Mucosa of rectum (tissue), 2 donors: ENCODE results near the gene AGPAT4.
"Not testable (repeated sequence)": the region's sequence is repeated elsewhere in the genome, so short reads cannot be mapped to it uniquely, and the experiment has no call there.

Experiments used
- H3K27ac ChIP-seq, 2 donors: one replicate each; pipeline ENCODE4 v1.7.0; 2013; ENCODE audit warnings: inconsistent platforms in 2 of 2, low read depth in 2 of 2, low read length in 2 of 2
- H3K27me3 ChIP-seq, 2 donors: one replicate each; pipeline ENCODE4 v1.7.0; 2013; ENCODE audit warnings: low read length in 2 of 2; ENCODE audit not compliant: control insufficient read depth in 2 of 2, insufficient read depth in 2 of 2
- H3K36me3 ChIP-seq, 2 donors: one replicate each; pipeline ENCODE4 v1.7.0; 2013; ENCODE audit warnings: low read length in 2 of 2; ENCODE audit not compliant: control insufficient read depth in 2 of 2, insufficient read depth in 2 of 2
- H3K4me1 ChIP-seq, 2 donors: one replicate each; pipeline ENCODE4 v1.7.0; 2013; ENCODE audit warnings: low read length in 2 of 2, mild to moderate bottlenecking in 1 of 2; ENCODE audit not compliant: control insufficient read depth in 2 of 2, insufficient read depth in 2 of 2
- H3K4me3 ChIP-seq, 2 donors: one replicate each; pipeline ENCODE4 v1.7.0; 2013; ENCODE audit warnings: low read length in 2 of 2
- H3K9ac ChIP-seq, 2 donors: one replicate each; pipeline ENCODE4 v1.7.0; 2013; ENCODE audit warnings: low read length in 2 of 2, low read depth in 1 of 2, mild to moderate bottlenecking in 1 of 2
- H3K9me3 ChIP-seq, 2 donors: one replicate each; pipeline ENCODE4 v1.7.0; 2013; ENCODE audit warnings: low read length in 2 of 2; ENCODE audit not compliant: control insufficient read depth in 2 of 2
- donor health status: healthy.
- donor health status: Normal muscosa, but diverticular disease.

Gene AGPAT4

DNA sequence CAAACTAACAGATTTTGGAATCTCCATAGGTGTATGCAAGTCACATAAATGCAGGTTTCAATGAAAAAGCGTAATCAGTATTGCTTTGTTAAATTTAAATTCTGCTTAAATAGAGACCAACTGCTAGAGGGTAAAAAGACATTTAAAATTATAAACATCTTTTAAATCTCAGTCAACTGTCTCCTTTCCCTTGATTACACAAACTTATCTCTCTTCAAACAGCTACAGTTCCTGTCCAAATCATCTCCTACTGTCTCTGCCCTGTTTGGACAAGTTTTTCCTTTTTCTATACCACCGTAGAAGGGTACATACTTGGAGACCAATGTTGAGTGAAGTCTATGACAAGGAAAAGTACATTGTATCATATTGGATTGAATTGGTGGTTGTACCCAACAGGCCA lies 43.5 kb downstream of the AGPAT4 start:
- H3K9me3 ChIP-seq = no peaks in the 10 kb centered on the region
- no peak overlapping the region for H3K9ac ChIP-seq
- H3K4me3 ChIP-seq = no peak overlapping the region
- H3K4me1 ChIP-seq = peaks cover 2 to 5% of the 10 kb centered on the region in 2 donors
- H3K27me3 ChIP-seq = no peaks in the 10 kb centered on the region
- no peaks in the 10 kb centered on the region for H3K36me3 ChIP-seq
- no peak overlapping the region for H3K27ac ChIP-seq

DNA sequence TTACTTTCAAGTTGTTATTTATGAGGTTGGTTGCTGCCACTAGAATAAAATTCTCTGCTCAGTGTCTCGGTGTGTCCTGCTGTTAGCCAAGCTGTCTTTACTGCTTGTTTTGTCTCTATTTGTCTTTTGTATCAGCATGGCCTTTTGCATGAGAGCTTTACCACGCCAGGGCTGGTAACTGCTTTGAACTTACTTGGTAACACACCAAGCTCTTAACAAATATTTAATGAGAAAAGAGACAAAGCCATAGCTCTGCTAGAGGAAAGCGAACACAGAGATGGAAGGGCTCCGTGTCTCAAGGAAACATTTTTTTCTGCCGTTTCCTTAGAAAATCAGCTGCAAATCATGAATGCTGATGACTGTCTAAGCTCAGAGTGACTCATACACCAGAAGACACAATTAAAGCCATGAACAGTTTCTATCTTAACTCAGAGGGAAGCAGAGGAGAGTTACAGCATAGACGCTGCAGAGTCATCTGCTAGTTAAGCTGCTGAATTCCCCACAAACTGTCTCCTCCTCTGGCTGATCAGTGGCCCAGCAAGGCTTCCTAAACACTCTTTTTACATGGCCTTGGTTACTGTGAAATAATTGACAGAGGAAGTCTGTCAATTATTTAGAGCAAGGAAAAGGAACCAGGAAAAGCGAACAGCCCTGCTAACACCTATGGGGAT lies 44.8 kb downstream of the AGPAT4 start:
- no peak overlapping the region for H3K9ac ChIP-seq
- H3K27ac ChIP-seq = peak overlapping the region in 1 of 2 donors; percentile 39
- peaks cover 2 to 5% of the 10 kb centered on the region in 2 donors for H3K4me1 ChIP-seq
- no peaks in the 10 kb centered on the region for H3K36me3 ChIP-seq
- H3K9me3 ChIP-seq = no peaks in the 10 kb centered on the region
- H3K4me3 ChIP-seq = no peak overlapping the region
- no peaks in the 10 kb centered on the region for H3K27me3 ChIP-seq

DNA sequence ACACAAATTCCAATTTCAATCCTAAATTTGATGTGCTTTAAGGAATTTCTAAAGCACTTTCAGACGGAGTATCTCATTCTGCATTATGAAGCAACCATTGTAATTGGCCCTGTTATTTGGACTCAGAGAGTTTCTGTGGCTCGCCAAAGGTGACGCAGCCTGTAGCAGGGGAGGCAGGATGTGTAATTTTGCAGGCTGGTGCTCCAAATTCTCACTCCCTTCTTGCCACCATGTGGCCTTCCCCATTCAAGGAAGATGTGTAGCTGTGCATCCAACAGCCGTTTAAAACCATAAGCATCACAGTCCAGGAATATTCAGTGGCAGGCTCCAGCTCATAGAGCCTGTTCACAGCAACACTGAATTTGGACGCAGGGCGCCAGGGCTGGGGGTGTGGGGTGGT lies 45.8 kb downstream of the AGPAT4 start:
- Histone ChIP-seq H3K36me3 (no peaks in the 10 kb centered on the region), H3K9me3 (no peaks in the 10 kb centered on the region), H3K4me3 (no peak overlapping the region), H3K27ac (no peak overlapping the region), H3K4me1 (peaks cover 2 to 5% of the 10 kb centered on the region in 2 donors), H3K9ac (no peak overlapping the region), H3K27me3 (no peaks in the 10 kb centered on the region)

DNA sequence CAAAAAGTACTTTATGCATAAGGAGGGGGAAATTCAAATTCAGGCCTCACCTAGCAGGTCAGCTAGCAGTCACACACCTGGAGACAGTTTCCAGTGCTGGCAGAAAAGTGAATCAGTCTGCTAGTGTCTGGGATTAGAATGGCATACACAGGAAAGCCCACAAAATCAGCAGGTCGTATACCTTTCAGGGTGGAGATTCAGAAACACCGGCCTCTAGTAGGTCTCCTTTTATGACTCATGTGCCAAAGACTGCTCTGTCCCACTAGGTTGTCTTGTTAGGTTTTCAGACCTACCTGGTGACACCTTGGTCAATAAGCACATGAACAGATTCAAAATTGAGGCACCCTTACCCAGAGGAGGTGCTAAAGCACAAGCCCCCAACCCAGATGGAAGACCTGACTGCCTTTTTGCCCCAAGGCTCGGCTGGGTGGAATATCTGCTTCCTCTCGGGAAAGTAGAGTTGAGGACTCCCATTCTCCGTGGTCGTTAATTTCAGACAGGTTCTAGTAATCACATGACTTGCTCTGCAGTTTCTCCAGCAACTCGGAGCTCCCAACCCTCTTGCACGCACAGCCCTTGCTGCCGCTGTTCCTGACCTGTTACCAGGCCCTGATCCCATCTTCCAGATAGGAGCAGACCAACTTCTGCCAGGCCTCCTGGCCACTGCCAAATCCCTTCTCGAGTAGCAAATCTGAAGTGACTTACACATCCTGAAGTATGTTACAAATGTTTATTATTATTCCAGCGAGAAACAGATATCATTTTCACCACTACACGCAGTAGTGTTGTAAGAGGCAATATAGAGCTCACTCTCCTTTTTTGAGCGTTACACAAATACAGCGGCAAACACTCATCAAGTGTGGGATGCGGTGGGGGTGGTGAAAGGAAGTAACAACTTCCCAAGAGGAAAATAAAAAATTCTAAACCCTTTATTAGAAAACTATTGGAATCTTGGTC lies 46.6 kb downstream of the AGPAT4 start:
- Histone ChIP-seq H3K27ac (no peak overlapping the region), H3K4me1 (peaks cover 2 to 5% of the 10 kb centered on the region in 2 donors), H3K27me3 (no peaks in the 10 kb centered on the region), H3K9me3 (no peaks in the 10 kb centered on the region), H3K9ac (no peak overlapping the region), H3K36me3 (no peaks in the 10 kb centered on the region), H3K4me3 (no peak overlapping the region)

DNA sequence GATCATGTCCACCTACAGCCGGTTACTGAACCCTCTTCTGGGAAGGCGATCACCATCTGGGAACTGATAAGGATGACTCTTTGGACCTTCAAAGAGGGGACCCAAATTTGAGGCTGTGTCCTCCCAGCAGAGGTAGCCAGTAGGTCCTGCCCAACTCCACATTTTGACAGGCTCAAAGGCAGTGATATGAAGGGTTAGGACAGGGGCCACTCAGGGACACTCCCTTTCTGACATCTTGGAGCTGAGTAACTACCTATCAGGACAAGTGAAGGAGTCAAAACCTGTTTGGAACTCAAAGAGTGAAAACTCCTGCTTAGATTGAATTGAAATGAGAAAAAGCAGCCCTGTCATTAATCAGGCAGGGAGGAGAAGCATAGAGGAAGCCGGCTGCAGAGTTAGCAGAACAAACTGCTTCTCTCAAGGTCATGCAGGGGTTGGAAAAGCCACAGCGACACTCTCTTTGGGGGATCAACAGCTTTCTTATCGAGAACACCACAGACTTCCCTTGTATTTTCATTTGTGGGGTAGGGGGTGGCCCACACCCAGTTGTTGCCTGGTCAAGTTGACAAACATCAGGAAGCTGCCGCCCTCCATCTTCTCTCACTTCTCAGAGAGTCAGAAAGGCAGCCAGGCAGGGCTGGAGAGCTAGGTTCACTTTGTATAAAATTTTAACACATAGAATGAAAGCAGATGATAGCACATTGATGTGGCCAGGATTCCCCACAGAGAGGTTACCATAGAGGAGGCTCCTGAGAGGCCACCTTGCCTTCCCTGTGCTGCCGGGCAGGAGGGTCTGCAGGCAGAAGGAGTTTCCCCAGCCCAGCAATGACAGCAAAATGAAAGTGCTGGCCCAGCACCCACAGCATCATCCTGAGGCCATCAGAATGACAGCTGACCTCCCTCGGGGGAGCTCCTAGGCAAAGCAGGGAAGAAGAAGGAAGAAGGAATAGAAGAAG lies 47.6 kb downstream of the AGPAT4 start:
- Histone ChIP-seq H3K9me3 (no peaks in the 10 kb centered on the region), H3K36me3 (no peaks in the 10 kb centered on the region), H3K4me1 (peaks cover 2 to 5% of the 10 kb centered on the region in 2 donors), H3K27ac (no peak overlapping the region), H3K9ac (no peak overlapping the region), H3K4me3 (no peak overlapping the region), H3K27me3 (no peaks in the 10 kb centered on the region)

DNA sequence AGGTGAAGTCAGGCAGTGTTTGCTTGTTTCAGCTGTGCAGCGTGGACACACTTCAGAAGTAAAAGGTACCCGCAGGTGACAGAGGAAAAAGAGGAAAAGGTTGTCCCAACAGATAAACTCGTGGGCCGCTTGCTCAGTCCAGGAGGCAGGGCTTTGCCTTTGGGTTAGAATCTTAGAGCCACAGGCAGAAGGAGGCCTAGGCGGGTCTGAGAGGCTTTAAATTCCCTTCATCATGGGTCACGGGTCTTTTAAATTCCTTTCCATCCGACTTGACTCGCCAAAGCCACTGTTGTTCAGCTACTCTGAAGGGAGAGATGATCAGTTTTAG lies 48.2 kb downstream of the AGPAT4 start:
- Histone ChIP-seq H3K9ac (no peak overlapping the region), H3K27me3 (no peaks in the 10 kb centered on the region), H3K9me3 (no peaks in the 10 kb centered on the region), H3K4me1 (peaks cover 2 to 5% of the 10 kb centered on the region in 2 donors), H3K4me3 (no peak overlapping the region), H3K27ac (no peak overlapping the region), H3K36me3 (no peaks in the 10 kb centered on the region)

DNA sequence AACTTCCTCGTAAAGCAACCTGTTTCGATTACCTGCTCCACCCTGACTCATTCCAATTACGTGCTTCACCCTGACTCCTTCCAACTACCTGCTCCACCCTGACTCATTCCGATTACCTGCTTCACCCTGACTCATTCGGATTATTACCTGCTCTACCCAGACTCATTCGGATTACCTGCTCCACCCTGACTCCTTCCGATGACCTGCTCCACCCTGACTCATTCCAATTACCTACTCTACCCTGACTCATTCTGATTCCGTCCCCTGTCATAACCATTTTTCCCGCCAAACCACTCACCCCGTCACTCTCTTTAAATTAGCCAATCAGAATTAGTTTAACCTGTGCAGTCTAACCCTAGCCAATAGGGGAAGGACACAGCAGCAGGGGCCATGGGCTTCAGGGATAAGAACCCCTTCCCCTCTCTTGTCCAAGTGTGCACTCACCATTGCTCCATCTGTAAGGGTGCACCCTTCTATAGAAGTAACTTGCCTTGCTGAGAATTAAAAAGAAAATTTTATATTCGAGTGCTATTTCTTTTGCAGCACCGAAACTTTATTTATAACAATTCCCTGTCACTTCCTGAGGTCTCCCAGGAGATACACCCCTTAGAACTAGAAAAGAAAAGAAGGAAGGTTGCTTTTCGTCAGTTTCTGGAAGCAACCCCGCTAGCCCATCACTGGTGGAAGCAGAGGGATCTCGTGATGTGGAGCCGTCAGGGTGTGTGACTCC lies 48.7 kb downstream of the AGPAT4 start:
- H3K4me3 ChIP-seq, H3K27ac ChIP-seq, H3K36me3 ChIP-seq, H3K9me3 ChIP-seq, H3K27me3 ChIP-seq, H3K9ac ChIP-seq, H3K4me1 ChIP-seq: not testable (repeated sequence)

DNA sequence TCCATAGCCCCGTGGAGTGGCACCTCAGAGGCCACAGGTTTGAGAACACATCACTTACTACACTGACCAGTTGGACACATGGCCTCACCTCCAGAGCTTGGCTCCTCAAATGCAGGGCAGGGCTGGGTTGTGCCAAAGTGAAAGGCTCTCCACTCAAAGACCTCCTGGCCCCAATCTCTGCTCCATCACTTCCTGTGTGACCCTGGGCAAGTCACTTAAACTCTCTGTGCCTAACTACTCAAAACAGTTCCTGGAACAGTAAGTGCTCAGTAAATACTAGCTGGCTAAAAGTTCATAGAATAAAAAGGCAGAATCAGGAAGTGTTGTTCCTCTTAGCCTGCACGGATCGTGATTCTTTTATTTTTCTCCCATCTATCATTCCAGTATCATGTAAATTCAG lies 50.2 kb downstream of the AGPAT4 start:
- no peaks in the 10 kb centered on the region for H3K36me3 ChIP-seq
- peaks cover 2 to 5% of the 10 kb centered on the region in 2 donors for H3K4me1 ChIP-seq
- no peak overlapping the region for H3K4me3 ChIP-seq
- no peak overlapping the region for H3K9ac ChIP-seq
- no peaks in the 10 kb centered on the region for H3K27me3 ChIP-seq
- H3K9me3 ChIP-seq = no peaks in the 10 kb centered on the region
- H3K27ac ChIP-seq = no peak overlapping the region

DNA sequence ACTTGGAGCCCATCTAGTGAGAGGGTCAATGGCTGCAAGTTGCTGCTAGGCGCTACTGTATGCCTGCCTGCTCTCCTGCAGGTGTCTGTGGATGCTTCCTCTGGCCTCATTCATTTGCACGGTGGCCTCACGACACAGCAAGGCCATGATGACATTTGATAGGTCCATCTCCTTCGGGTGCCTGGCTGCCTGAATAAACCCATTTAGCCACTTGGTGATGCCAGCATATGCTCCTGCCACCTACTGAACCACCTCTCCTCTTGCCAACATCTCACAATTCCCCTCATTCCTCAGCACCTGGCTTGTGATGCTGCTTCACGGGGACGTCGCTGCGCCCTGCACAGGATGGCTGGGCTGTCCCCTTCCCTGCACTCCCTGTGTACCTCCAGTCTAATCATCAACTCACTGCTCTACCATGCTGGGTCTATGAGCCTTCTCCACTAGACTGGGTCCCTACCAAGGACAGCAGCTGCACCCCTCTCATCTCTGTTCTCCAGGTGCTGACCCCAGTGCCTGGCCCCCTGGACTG lies 51.1 kb downstream of the AGPAT4 start:
- no peaks in the 10 kb centered on the region for H3K27me3 ChIP-seq
- no peak overlapping the region for H3K4me3 ChIP-seq
- no peaks in the 10 kb centered on the region for H3K9me3 ChIP-seq
- H3K9ac ChIP-seq = no peak overlapping the region
- H3K36me3 ChIP-seq = no peaks in the 10 kb centered on the region
- H3K4me1 ChIP-seq = peaks cover 2 to 5% of the 10 kb centered on the region in 2 donors
- H3K27ac ChIP-seq = no peak overlapping the region
